Urinary bladder (tissue), 4 donors: Measurements from ENCODE around the gene FGFR2. TPM values are rescaled to one million over a fixed set of nuclear protein-coding genes. Genes with fewer than 3 reads are reported as not detected.

Experiments used
- DNase-seq: peaks from one replicate; pipeline ENCODE4 v3.0.0-alpha.2; 2015; ENCODE audit errors: extremely low spot score
- H3K27ac ChIP-seq: one replicate; pipeline ENCODE4 v1.5.1; 2013; ENCODE audit warnings: low read depth, mild to moderate bottlenecking, moderate library complexity
- H3K36me3 ChIP-seq: one replicate; pipeline ENCODE4 v1.6.1; 2013; ENCODE audit warnings: mild to moderate bottlenecking, moderate library complexity; ENCODE audit not compliant: insufficient read depth
- H3K4me1 ChIP-seq: one replicate; pipeline ENCODE4 v1.6.1; 2013; ENCODE audit warnings: mild to moderate bottlenecking, moderate library complexity; ENCODE audit not compliant: insufficient read depth
- H3K4me3 ChIP-seq: one replicate; pipeline ENCODE4 v1.5.1; 2013; ENCODE audit warnings: low read depth, low read length
- WGBS: extraction: QIAGEN DNeasy Blood & Tissue Kit; methylation state at CpG from one replicate; pipeline ENCODE4 v1.1.7; 2013; 5-methylcytosine and 5-hydroxymethylcytosine counted together
- polyA plus RNA-seq: library from polyadenylated mRNA; stranded (reverse); fragments of 200-250 nt; gene quantifications from one replicate; pipeline ENCODE4 v1.2.3, GENCODE V29; 2013
- total RNA-seq: library from RNA; depleted of rRNA; stranded (reverse); fragments of >200 nt; gene quantifications from one replicate; pipeline ENCODE4 v1.2.3, GENCODE V29; 2014
- donor health status: healthy with polysubstance abuse.
- donor health status: healthy.

FGFR2 gene
- total and polyA plus RNA-seq, 2 donors = 28.8 to 61.9 TPM

DNA sequence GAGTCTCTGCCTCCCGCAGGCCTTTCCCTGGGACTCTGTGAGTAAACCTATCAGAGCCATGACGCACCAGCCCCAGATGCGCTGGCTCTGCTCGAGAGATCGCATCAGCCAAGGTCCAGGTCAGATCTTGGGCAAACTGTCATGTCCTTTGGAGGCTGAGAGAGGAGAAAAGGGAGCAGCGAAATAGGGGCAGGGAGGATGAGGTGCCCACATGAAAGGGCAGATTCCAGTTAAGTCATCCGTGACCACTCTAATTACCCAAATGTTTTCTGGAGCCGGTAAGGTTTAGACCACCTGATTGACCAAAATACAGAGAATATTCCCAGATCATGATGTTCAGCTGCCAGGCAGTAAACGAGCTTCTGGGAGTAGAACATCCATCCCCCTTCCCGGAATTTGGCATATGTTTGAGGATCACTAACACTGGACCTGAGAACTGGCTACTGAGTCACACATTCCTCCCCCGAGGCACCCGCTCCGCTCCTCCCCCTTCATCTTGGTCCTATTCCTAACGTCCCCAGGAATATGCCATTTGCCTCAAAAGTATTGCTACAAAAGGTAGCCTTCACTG is 88.0 kb downstream of the FGFR2 start:
- H3K27ac ChIP-seq = no peak overlapping the region
- no peak for DNase-seq
- 88% methylated on average over 14 of the region's 14 CpGs for WGBS
- no peaks in the 10 kb centered on the region for H3K4me1 ChIP-seq
- no peak overlapping the region for H3K4me3 ChIP-seq
- no peaks in the 10 kb centered on the region for H3K36me3 ChIP-seq

DNA sequence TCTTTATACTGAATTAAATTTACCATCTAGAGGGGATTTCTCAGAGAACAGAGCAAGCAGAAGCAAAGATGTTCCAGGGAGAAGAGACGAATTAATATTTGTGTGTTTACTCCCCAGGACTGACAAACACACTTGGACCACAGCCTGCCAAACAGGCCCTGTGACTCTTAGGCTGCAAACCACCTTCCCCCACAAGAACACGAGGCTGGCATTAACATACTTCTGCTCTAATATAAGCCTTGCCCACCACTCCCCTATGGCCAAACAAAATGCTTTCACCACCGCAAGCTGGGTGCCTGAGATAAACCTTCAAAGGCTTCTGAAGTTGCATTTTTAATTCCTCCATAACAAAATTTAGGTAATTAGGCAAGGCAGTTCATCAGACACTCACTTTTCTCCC is 88.4 kb downstream of the FGFR2 start:
- Histone ChIP-seq H3K4me1 (no peaks in the 10 kb centered on the region), H3K27ac (no peak overlapping the region), H3K4me3 (no peak overlapping the region), H3K36me3 (no peaks in the 10 kb centered on the region)
- no peak for DNase-seq
- 84% methylated on average over 3 of the region's 3 CpGs for WGBS

DNA sequence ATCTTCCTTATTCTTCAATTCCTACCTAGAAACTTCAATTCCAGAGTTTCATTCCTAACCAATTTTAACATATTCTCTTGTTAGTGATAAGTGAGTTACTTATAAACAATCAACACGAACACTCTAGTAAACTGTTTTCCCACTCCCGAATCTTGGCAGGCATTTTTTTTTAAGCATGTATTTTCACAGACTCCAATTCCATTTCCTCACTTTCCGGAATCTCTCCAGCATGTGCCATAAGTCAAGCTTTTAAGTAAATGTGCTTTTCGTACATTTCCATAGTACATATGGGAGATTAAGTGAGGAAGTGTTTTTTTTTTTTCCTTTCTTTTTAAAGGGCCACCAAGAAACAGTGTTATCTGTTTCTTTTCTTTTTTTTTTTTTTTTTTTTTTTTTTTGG is 89.1 kb downstream of the FGFR2 start:
- no peak overlapping the region for H3K27ac ChIP-seq
- DNase-seq = no peak
- no peak overlapping the region for H3K4me3 ChIP-seq
- 40% methylated on average over 4 of the region's 4 CpGs for WGBS
- no peaks in the 10 kb centered on the region for H3K36me3 ChIP-seq
- no peaks in the 10 kb centered on the region for H3K4me1 ChIP-seq

DNA sequence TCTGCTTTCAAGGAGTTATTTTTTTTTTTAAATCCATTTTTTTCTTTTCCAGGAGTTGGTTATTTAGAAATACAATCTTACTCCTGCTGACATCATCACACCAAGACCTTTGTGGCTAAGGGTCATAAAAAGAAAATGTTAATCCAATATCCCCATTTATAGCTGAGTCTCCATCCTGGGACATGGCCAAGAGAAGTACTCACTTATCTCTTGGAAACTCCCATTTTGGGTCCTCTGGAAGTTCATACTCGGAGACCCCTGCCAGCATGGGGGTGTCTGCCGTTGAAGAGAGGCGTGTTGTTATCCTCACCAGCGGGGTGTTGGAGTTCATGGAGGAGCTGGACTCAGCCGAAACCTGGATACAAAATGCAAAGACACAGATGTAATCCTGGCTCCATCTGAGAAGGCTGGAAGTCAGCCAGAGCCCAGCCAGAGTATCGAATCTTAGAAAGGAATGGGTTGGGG is 94.6 kb downstream of the FGFR2 start:
- no peak overlapping the region for H3K27ac ChIP-seq
- H3K4me3 ChIP-seq = no peak overlapping the region
- DNase-seq = no peak
- H3K36me3 ChIP-seq = no peaks in the 10 kb centered on the region
- WGBS = 31% methylated on average over 6 of the region's 6 CpGs
- no peaks in the 10 kb centered on the region for H3K4me1 ChIP-seq

DNA sequence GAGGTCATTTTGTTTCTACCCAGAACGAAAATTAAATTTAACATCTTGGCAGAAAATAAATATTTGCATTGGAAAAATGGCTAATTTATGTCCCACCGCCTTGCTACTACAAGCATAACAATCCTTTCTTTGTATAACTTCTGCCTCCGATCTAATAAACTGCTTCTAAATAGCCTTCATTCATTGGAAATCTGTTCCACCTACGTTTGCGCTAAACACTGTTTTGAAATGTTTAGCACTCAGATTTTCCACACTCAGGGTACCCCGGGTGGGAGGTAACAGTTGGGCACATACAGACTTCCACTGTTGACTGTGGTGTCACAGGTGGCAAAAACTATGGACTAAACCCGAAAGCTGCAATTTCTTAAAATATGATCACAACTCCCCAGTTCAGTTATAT is 96.4 kb downstream of the FGFR2 start:
- no peaks in the 10 kb centered on the region for H3K36me3 ChIP-seq
- H3K4me3 ChIP-seq = no peak overlapping the region
- no peak for DNase-seq
- H3K27ac ChIP-seq = no peak overlapping the region
- WGBS = 84% methylated on average over 7 of the region's 7 CpGs
- H3K4me1 ChIP-seq = no peaks in the 10 kb centered on the region

DNA sequence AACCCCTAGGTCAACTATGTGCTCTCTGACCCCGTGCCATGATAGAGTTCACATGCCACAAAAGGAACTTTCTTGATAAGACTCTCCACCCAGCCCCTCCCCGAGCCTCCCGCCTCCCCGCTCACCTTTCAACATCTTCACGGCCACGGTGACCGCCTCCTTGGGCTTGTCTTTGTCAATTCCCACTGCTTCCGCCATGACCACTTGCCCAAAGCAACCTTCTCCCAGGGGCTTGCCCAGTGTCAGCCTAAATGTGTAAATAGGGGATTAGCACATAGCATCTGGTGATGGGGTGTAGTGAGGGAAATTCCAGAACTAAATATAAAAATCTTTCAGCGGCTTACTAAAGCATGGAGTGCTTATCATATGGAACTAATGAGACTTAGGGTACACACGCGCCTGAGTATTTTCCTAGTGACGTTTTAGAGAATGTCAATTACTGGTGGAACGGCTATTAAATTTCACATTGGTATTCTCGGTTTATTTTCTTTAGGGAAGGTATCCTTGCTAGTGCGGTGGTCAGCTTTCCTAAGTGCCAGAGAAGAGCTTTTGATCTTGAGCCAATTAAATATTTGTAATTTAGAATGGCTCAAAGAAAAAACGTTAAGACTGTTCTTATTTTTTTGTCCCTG is 97.4 kb downstream of the FGFR2 start:
- no peak overlapping the region for H3K27ac ChIP-seq
- no peaks in the 10 kb centered on the region for H3K36me3 ChIP-seq
- H3K4me3 ChIP-seq = no peak overlapping the region
- H3K4me1 ChIP-seq = no peaks in the 10 kb centered on the region
- no peak for DNase-seq
- 83% methylated on average over 16 of the region's 16 CpGs for WGBS

DNA sequence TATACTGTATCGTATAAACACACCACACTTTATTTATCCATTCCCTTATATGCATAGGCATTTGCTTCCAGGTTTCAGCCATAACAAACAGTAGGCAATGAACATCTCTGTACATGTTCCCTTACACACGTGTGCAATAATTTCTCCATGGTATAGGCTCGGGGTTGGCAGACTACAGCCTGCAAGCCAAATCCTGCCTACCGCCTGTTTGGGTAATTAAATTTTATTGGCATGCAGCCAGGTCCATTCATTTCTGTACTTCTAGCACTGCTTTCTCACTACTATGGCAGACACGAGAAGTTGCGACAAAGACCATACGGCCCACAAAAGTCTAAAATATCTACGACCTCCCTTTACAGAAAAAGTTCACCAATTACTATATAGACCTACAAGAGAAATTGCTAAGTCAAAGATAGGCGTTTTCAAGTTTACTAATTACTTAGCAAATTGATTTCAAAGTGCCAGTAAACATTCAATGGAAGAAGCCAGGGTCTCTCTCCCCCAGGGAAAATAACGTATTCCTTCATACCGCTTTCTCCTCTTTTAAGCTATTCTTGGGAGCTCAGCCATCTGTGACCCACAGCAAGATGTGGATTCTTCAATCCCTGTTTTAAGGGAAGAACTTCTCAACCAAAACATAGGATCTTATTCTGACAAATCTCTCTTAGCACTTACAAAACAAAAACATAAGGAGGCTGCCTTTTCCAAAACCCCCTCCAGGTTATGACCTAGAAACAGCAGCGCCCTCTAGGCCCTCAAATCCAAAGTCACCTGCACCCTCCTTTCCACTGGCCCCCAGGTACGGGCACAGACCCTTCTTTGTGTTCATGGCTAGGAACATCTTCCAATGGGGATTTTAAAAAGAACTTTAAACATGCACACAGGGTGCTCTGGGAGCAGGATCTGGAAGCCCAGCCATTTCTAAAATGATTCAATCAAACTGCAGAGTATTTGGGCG is 100.5 kb downstream of the FGFR2 start:
- Histone ChIP-seq H3K27ac (no peak overlapping the region), H3K4me1 (no peaks in the 10 kb centered on the region), H3K36me3 (peaks cover 2% of the 10 kb centered on the region), H3K4me3 (no peak overlapping the region)
- 68% methylated on average over 14 of the region's 14 CpGs for WGBS
- no peak for DNase-seq

DNA sequence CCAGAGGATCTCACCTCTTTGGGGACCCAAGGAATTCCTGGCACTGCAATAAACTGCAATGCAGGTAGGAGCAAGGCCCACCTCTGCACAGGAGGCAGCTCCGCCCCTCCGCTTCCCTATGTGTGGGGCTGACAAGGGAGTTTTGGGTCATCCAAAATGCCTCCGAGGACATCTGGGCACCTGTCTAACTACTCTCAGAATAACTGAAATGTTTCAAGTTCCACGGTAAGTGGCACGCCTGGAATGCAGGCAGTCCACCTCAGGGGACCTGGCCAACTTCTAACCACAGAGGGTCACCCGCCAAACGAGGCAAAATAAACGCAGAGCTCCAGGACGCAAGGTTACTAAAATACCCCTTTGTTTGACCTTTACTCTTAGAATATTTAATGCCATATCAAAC is 102.5 kb downstream of the FGFR2 start:
- WGBS = 87% methylated on average over 9 of the region's 9 CpGs
- H3K36me3 ChIP-seq = peaks cover 2% of the 10 kb centered on the region

DNA sequence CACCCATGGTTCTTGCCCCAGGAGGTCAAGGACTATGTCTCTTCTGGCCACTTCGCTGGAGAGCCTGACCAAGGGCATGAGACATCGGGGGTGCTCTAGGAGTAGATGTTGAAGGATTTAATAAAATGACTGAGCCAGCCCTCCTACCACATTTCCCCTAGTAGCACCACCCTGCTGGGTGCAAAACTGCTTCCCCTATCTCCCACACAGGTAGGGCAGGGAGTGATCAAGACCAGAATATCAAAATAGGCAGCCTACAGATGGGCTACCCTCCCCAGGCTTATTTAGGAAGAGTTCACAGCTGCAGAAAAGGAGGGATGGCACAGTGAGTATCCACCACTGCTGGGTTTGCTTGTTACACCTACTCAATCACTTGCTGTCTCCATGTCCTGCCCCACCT is 103.9 kb downstream of the FGFR2 start:
- no peak for DNase-seq
- Histone ChIP-seq H3K4me3 (no peak overlapping the region), H3K4me1 (no peaks in the 10 kb centered on the region), H3K27ac (no peak overlapping the region), H3K36me3 (peaks cover 2% of the 10 kb centered on the region)
- 87% methylated on average over 2 of the region's 2 CpGs for WGBS

More for the DNA sequence above, 102.5 kb downstream of the FGFR2 start:
- Histone ChIP-seq H3K4me3 (no peak overlapping the region), H3K27ac (no peak overlapping the region), H3K4me1 (no peaks in the 10 kb centered on the region)
- DNase-seq = no peak

DNA sequence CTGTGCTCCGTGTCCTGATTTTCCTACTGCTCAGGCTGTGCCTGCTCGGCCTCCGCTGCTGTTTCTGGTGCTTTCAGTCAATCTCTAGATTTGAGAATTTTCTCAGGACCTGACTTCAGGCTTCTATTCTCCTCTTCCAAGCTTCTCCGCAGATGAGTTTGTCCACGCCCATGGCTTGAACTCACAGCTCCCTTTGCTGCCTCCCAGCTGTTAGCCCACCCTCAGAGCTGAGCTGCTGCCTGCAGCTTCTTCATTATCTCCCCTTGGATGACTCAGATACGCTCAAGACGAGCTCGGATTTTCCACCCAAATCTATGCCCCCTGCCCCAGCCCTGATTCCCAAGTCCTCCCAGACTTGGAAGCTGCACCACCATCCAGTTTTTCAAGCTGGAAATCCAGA is 104.7 kb downstream of the FGFR2 start:
- WGBS = 65% methylated on average over 8 of the region's 8 CpGs
- Histone ChIP-seq H3K36me3 (peaks cover 2% of the 10 kb centered on the region), H3K4me3 (no peak overlapping the region), H3K4me1 (no peaks in the 10 kb centered on the region), H3K27ac (no peak overlapping the region)
- no peak for DNase-seq

DNA sequence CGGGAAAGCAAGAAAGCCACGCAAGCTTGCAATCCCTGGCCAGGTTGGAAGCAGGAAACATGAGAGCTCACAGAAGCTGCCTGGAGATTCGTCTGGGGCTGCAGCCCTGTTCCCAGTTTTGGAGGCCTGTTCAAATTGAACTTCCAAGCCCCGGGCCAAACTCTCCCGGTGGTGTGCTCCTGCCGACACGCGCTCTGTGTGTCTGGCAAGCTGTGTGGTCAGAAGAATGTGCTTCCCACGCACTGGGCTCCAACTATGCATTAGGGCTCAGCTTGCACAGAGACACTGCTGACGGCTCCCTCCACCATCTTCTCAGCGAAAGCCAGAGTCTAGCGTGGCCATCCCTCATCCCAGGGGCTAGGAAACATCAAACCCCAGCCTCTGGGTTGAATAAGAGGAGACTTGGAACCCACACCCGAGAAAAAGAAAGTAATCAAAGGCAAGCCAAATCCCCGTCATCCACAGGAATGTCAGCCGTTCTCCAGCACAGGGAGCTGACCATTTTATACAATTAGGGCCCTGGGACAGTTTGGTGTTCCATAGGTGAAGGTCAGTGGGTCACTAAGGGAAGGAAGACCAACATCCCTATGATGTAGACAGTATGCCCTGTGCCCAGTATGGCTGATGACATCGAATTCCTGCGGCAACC is 107.2 kb downstream of the FGFR2 start:
- H3K36me3 ChIP-seq = peaks cover 2% of the 10 kb centered on the region
- H3K4me1 ChIP-seq = no peaks in the 10 kb centered on the region
- H3K4me3 ChIP-seq = no peak overlapping the region
- H3K27ac ChIP-seq = no peak overlapping the region
- WGBS = 38% methylated on average over 17 of the region's 17 CpGs
- DNase-seq = no peak

DNA sequence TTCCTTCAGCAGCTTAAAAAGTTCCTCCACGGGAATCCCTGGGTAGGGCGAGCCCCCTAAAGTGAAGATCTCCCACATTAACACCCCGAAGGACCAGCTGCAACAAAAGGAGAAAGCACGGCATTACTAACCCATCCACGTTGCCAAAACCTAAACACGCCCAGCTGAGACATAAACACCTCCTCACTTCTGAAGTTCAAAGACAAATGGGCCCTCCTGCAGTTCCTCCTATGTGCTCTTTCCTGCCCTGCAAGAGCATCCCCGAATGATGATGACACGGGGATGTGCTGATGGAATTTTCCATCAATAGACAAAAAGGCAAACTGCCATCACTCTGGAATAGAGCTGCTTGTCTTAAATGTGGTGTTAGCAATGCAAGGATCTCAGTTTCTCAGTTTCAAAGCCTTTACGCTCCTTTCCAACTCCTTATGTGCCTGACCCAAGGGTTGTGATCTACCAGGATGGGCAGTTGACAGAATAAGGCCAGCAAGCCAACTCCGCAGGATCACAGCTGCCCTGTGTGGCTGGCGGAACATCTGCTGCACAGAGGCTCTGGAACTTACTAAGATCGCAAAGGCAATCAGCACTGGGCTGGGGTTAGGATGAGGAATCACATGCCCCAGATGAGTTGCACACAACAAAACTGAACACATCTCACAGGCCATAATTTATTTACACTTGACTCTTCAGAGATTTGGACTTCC is 112.7 kb downstream of the FGFR2 start:
- no peak overlapping the region for H3K4me3 ChIP-seq
- H3K27ac ChIP-seq = no peak overlapping the region
- 78% methylated on average over 12 of the region's 12 CpGs for WGBS
- no peaks in the 10 kb centered on the region for H3K4me1 ChIP-seq
- no peak for DNase-seq
- H3K36me3 ChIP-seq = no peaks in the 10 kb centered on the region

DNA sequence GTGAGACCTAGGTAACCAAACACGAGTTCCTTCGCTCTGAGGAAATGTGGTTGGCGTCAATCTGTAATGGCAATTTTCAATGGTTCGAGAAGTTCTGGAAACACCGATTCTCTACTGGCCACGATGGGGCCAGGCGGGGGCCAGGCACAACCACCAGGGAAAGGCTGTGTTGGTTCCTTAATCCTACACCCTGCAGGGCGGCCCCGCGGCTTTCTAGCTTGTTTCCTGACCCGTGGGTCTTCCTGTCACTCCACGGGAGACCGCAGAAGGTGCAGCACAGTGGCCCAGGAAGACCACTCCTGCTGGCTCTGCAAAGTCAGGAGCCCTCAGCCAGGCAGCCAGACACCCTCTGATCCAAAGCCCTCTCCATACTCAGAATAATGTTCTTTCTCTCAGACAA is 113.4 kb downstream of the FGFR2 start:
- Histone ChIP-seq H3K27ac (no peak overlapping the region), H3K4me1 (no peaks in the 10 kb centered on the region), H3K36me3 (no peaks in the 10 kb centered on the region), H3K4me3 (no peak overlapping the region)
- DNase-seq = no peak
- WGBS = 90% methylated on average over 13 of the region's 13 CpGs
